Measurements from ENCODE around the gene ZNF385C. TPM values are rescaled to one million over a fixed set of nuclear protein-coding genes. Genes with fewer than 3 reads are reported as not detected.

ZNF385C gene
- total RNA-seq, 1 experiment from 2014 or later = 3.7 TPM

- no peaks in the 10 kb centered on the region for H3K27me3 Mint-ChIP-seq (ENCODE audit: low read depth)
- no peak for ATAC-seq
- peaks cover 44% of the 10 kb centered on the region for H3K36me3 Mint-ChIP-seq
- DNase-seq (ENCODE audit: low spot score) = no peak
- POLR2A ChIA-PET = no interaction called here
- H3K27ac Mint-ChIP-seq = no peak overlapping the region
- H3K4me3 Mint-ChIP-seq = no peak overlapping the region
- peaks cover 17% of the 10 kb centered on the region for H3K4me1 Mint-ChIP-seq
- CTCF ChIA-PET = interaction anchor here (1.6 kb wide), 1 partner anchor 36 kb away, joined by 3 read pairs; no protein-coding TSS in a partner anchor
- no peaks in the 10 kb centered on the region for H3K9me3 Mint-ChIP-seq
- TF ChIP-seq, protein P1, sequence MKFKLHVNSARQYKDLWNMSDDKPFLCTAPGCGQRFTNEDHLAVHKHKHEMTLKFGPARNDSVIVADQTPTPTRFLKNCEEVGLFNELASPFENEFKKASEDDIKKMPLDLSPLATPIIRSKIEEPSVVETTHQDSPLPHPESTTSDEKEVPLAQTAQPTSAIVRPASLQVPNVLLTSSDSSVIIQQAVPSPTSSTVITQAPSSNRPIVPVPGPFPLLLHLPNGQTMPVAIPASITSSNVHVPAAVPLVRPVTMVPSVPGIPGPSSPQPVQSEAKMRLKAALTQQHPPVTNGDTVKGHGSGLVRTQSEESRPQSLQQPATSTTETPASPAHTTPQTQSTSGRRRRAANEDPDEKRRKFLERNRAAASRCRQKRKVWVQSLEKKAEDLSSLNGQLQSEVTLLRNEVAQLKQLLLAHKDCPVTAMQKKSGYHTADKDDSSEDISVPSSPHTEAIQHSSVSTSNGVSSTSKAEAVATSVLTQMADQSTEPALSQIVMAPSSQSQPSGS (CRISPR knock-in tag; IDR thresholded peaks at IDR 0.05; ENCODE audit: borderline replicate concordance, low read depth) = no peak
- 0 out of 2 replicates have a peak, but pooled peaks have one; percentile 25 for TF ChIP-seq ZNF121 (CRISPR knock-in tag; IDR thresholded peaks at IDR 0.05)
Measured at GRCh38 chr17:42127414-42127813, 29.1 kb upstream of the ZNF385C start.

DNA sequence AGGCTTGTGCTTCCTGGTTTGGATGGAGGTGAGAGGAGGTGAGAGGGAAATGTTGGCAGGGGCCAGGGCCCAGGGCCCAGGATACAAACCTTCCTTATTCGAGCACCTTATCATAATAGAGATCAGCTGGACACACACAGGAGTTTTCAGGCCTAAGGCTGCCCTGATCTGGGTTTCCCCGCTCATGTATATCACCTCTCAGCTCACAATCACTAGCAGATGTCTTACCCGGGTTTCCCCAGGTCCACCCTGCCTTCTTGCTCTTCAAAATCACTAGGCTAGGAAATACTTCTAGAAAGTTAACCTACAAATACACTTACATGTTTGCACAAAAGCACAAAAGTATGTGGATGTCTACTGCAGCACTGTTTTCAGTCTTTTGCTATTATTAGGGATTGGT lies 28.6 kb upstream of the ZNF385C start:
- Mint-ChIP-seq H3K27me3 (ENCODE audit: low read depth) (no peaks in the 10 kb centered on the region), H3K27ac (no peak overlapping the region), H3K4me1 (peaks cover 21% of the 10 kb centered on the region), H3K36me3 (peaks cover 44% of the 10 kb centered on the region), H3K4me3 (no peak overlapping the region), H3K9me3 (no peaks in the 10 kb centered on the region)
- no peak for DNase-seq (ENCODE audit: low spot score)
- ATAC-seq = no peak
- POLR2A ChIA-PET = no interaction called here
- CTCF ChIA-PET = interaction anchor here (1.6 kb wide), 1 partner anchor 36 kb away, joined by 3 read pairs; no protein-coding TSS in a partner anchor
- TF ChIP-seq GABPB1 (CRISPR knock-in tag; IDR thresholded peaks at IDR 0.05) = no peak
- TF ChIP-seq ESRRA (CRISPR knock-in tag; IDR thresholded peaks at IDR 0.05; ENCODE audit: borderline replicate concordance) = no peak
- TF ChIP-seq ATF3 (CRISPR knock-in tag; conservative IDR thresholded peaks at IDR 0.05) = no peak
- TF ChIP-seq RELA (CRISPR knock-in tag; IDR thresholded peaks at IDR 0.05; ENCODE audit: borderline replicate concordance) = no peak
- TF ChIP-seq MAX (CRISPR knock-in tag; IDR thresholded peaks at IDR 0.05) = no peak
- no peak for TF ChIP-seq ZNF423 (CRISPR knock-in tag; IDR thresholded peaks at IDR 0.05)
- no peak for TF ChIP-seq FOXJ3 (CRISPR knock-in tag; IDR thresholded peaks at IDR 0.05; ENCODE audit: borderline replicate concordance)
- TF ChIP-seq SOX15 (CRISPR knock-in tag; IDR thresholded peaks at IDR 0.05) = no peak
- TF ChIP-seq, protein P2, sequence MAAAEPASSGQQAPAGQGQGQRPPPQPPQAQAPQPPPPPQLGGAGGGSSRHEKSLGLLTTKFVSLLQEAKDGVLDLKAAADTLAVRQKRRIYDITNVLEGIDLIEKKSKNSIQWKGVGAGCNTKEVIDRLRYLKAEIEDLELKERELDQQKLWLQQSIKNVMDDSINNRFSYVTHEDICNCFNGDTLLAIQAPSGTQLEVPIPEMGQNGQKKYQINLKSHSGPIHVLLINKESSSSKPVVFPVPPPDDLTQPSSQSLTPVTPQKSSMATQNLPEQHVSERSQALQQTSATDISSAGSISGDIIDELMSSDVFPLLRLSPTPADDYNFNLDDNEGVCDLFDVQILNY (CRISPR knock-in tag; IDR thresholded peaks at IDR 0.05) = no peak
- TF ChIP-seq ZNF396 (CRISPR knock-in tag; IDR thresholded peaks at IDR 0.05; ENCODE audit: borderline replicate concordance) = no peak
- no peak for TF ChIP-seq CBFB (CRISPR knock-in tag; IDR thresholded peaks at IDR 0.05; ENCODE audit: low read depth)
- no peak for TF ChIP-seq MYBL2 (CRISPR knock-in tag; IDR thresholded peaks at IDR 0.05)
- TF ChIP-seq, protein P3, sequence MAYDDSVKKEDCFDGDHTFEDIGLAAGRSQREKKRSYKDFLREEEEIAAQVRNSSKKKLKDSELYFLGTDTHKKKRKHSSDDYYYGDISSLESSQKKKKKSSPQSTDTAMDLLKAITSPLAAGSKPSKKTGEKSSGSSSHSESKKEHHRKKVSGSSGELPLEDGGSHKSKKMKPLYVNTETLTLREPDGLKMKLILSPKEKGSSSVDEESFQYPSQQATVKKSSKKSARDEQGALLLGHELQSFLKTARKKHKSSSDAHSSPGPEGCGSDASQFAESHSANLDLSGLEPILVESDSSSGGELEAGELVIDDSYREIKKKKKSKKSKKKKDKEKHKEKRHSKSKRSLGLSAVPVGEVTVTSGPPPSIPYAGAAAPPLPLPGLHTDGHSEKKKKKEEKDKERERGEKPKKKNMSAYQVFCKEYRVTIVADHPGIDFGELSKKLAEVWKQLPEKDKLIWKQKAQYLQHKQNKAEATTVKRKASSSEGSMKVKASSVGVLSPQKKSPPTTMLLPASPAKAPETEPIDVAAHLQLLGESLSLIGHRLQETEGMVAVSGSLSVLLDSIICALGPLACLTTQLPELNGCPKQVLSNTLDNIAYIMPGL (CRISPR knock-in tag; IDR thresholded peaks at IDR 0.05) = no peak
- TF ChIP-seq TEAD1 (CRISPR knock-in tag; IDR thresholded peaks at IDR 0.05) = no peak
- no peak for TF ChIP-seq CTCF (IDR thresholded peaks at IDR 0.05)
- TF ChIP-seq USF2 (CRISPR knock-in tag; IDR thresholded peaks at IDR 0.05) = no peak
- TF ChIP-seq PRDM15 (CRISPR knock-in tag; IDR thresholded peaks at IDR 0.05) = no peak
- TF ChIP-seq OVOL2 (CRISPR knock-in tag; IDR thresholded peaks at IDR 0.05; ENCODE audit: borderline replicate concordance) = no peak
- no peak for TF ChIP-seq PRRX2 (CRISPR knock-in tag; IDR thresholded peaks at IDR 0.05)
- no peak for TF ChIP-seq MLX (CRISPR knock-in tag; IDR thresholded peaks at IDR 0.05)
